OCI-LY3 (cell line): ENCODE data around the gene FERMT1.

Experiments
- H2AFZ ChIP-seq: fragments of 200-600, 300-600 bp; shearing (Covaris generic); 2 replicates; pipeline ENCODE4 v1.6.0; 2014; ENCODE audit warnings: antibody characterized with exemption, low read depth, low read length
- H3K27ac ChIP-seq: fragments of 200-600, 300-600 bp; sonication (generic); 2 replicates; pipeline ENCODE4 v1.5.1; 2014; ENCODE audit warnings: mild to moderate bottlenecking, low read length, moderate library complexity, mixed read lengths
- H3K27me3 ChIP-seq: fragments of 200-600, 300-600 bp; sonication (generic); 2 replicates; pipeline ENCODE4 v1.6.1; 2014; ENCODE audit warnings: low read depth, low read length, mixed read lengths
- H3K36me3 ChIP-seq: fragments of 200-600, 300-600 bp; sonication (generic); replicated peaks from 2 replicates; pipeline ENCODE3; 2014; ENCODE audit warnings: low read depth, low read length, mixed read lengths
- H3K4me1 ChIP-seq: fragments of 300-600, 200-600 bp; sonication (generic); 2 replicates; pipeline ENCODE4 v1.6.1; 2014; ENCODE audit warnings: low read length, mixed read lengths
- H3K4me2 ChIP-seq: fragments of 200-600, 300-600 bp; sonication (generic); 2 replicates; pipeline ENCODE4 v1.6.1; 2014; ENCODE audit warnings: low read length, mixed read lengths
- H3K4me3 ChIP-seq: fragments of 300-600, 200-600 bp; sonication (generic); 2 replicates; pipeline ENCODE4 v1.5.1; 2014; ENCODE audit warnings: antibody characterized with exemption, mild to moderate bottlenecking, low read length, moderate library complexity
- H3K79me2 ChIP-seq: fragments of 300-600, 200-600 bp; shearing (Covaris generic); 2 replicates; pipeline ENCODE4 v1.6.1; 2014; ENCODE audit warnings: mild to moderate bottlenecking, low read length, mixed read lengths
- H3K9ac ChIP-seq: fragments of 300-600, 200-600 bp; shearing (Covaris generic); 2 replicates; pipeline ENCODE4 v1.6.0; 2014; ENCODE audit warnings: mild to moderate bottlenecking, low read length, moderate library complexity
- H3K9me3 ChIP-seq: fragments of 200-600, 300-600 bp; shearing (Covaris generic); 2 replicates; pipeline ENCODE4 v1.6.1; 2014; ENCODE audit warnings: low read length, mixed read lengths; ENCODE audit not compliant: insufficient read depth
- H4K20me1 ChIP-seq: fragments of 200-600, 300-600 bp; sonication (generic); 2 replicates; pipeline ENCODE4 v1.6.1; 2016; ENCODE audit warnings: low read length, mixed read lengths; ENCODE audit not compliant: insufficient read depth
- CTCF ChIP-seq: fragments of 200-600, 300-600 bp; sonication (generic); IDR thresholded peaks from 2 replicates; pipeline ENCODE4 v1.5.1; 2014; ENCODE audit warnings: antibody characterized with exemption, low read length, low read depth
- EZH2phosphoT487 ChIP-seq: fragments of 200-600 bp; shearing (Covaris generic); IDR thresholded peaks from 2 replicates; pipeline ENCODE4 v1.6.1; 2018; ENCODE audit warnings: antibody characterized with exemption, mixed run types, low read depth

Gene FERMT1

GRCh38 chr20:6069669-6070068, 53.2 kb downstream of the FERMT1 start:
- Histone ChIP-seq H3K36me3 (no peaks in the 10 kb centered on the region), H3K4me1 (no peaks in the 10 kb centered on the region), H4K20me1 (no peaks in the 10 kb centered on the region), H3K4me2 (no peak overlapping the region), H2AFZ (no peak overlapping the region), H3K27ac (no peak overlapping the region), H3K27me3 (peaks cover 10% of the 10 kb centered on the region), H3K4me3 (no peak overlapping the region), H3K9ac (no peak overlapping the region), H3K79me2 (no peaks in the 10 kb centered on the region), H3K9me3 (no peaks in the 10 kb centered on the region)
- TF ChIP-seq EZH2phosphoT487 (no peak), CTCF (no peak)

- H3K36me3 ChIP-seq: no peaks in the 10 kb centered on the region
- TF ChIP-seq EZH2phosphoT487 (no peak), CTCF (no peak)
- peaks cover 10% of the 10 kb centered on the region for H3K27me3 ChIP-seq
- H3K9me3 ChIP-seq: no peaks in the 10 kb centered on the region
- H3K4me3 ChIP-seq: no peak overlapping the region
- no peak overlapping the region for H2AFZ ChIP-seq
- no peak overlapping the region for H3K27ac ChIP-seq
- H3K9ac ChIP-seq: no peak overlapping the region
- no peak overlapping the region for H3K4me2 ChIP-seq
- H3K4me1 ChIP-seq: no peaks in the 10 kb centered on the region
- no peaks in the 10 kb centered on the region for H4K20me1 ChIP-seq
- H3K79me2 ChIP-seq: no peaks in the 10 kb centered on the region
These were observed 55.0 kb downstream of the FERMT1 start for GRCh38 chr20:6067763-6068318.

- H3K4me1 ChIP-seq: no peaks in the 10 kb centered on the region
- no peaks in the 10 kb centered on the region for H3K9me3 ChIP-seq
- no peaks in the 10 kb centered on the region for H3K36me3 ChIP-seq
- no peak overlapping the region for H2AFZ ChIP-seq
- no peak overlapping the region for H3K9ac ChIP-seq
- no peak overlapping the region for H3K4me3 ChIP-seq
- no peak overlapping the region for H3K27ac ChIP-seq
- no peaks in the 10 kb centered on the region for H3K79me2 ChIP-seq
- H3K27me3 ChIP-seq: peaks cover 14% of the 10 kb centered on the region
- no peaks in the 10 kb centered on the region for H4K20me1 ChIP-seq
- TF ChIP-seq EZH2phosphoT487: no peak
- no peak for TF ChIP-seq CTCF
- no peak overlapping the region for H3K4me2 ChIP-seq
These were observed 56.2 kb downstream of the FERMT1 start for GRCh38 chr20:6066582-6066981.

- H2AFZ ChIP-seq: no peak overlapping the region
- H4K20me1 ChIP-seq: no peaks in the 10 kb centered on the region
- no peaks in the 10 kb centered on the region for H3K36me3 ChIP-seq
- H3K4me2 ChIP-seq: no peak overlapping the region
- H3K4me3 ChIP-seq: no peak overlapping the region
- no peaks in the 10 kb centered on the region for H3K79me2 ChIP-seq
- no peaks in the 10 kb centered on the region for H3K9me3 ChIP-seq
- TF ChIP-seq CTCF: no peak
- TF ChIP-seq EZH2phosphoT487: no peak
- H3K27me3 ChIP-seq: peaks cover 30% of the 10 kb centered on the region
- H3K27ac ChIP-seq: no peak overlapping the region
- no peaks in the 10 kb centered on the region for H3K4me1 ChIP-seq
- H3K9ac ChIP-seq: no peak overlapping the region
These were observed 61.3 kb downstream of the FERMT1 start for GRCh38 chr20:6061544-6061943.
